ENCODE results near the gene GRPEL1.

DNA sequence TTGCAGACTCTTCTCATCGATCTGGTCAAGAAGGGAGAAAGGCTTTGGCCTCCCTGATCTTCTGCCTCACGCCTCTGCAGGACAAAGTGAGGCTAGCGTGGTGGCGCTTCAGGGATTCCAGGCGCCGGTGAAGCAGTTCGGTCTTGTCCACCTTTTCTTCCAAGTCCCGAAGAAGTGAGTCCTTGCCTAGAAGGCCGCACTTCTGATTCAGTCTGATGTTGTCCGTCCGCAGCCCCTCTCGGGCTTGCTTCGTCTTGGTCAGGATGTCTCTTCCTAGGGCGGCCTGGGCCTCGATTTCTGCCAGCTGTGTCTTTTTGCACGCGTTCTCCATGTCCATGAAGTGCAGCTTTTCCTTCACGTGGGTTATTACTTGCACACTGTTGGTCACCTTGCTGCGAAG is 26.6 kb downstream of the GRPEL1 start:
- TF ChIP-seq, protein P1, sequence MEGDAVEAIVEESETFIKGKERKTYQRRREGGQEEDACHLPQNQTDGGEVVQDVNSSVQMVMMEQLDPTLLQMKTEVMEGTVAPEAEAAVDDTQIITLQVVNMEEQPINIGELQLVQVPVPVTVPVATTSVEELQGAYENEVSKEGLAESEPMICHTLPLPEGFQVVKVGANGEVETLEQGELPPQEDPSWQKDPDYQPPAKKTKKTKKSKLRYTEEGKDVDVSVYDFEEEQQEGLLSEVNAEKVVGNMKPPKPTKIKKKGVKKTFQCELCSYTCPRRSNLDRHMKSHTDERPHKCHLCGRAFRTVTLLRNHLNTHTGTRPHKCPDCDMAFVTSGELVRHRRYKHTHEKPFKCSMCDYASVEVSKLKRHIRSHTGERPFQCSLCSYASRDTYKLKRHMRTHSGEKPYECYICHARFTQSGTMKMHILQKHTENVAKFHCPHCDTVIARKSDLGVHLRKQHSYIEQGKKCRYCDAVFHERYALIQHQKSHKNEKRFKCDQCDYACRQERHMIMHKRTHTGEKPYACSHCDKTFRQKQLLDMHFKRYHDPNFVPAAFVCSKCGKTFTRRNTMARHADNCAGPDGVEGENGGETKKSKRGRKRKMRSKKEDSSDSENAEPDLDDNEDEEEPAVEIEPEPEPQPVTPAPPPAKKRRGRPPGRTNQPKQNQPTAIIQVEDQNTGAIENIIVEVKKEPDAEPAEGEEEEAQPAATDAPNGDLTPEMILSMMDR (IDR thresholded peaks at IDR 0.05), result no peak
- no peak for TF ChIP-seq POLR2A (IDR thresholded peaks at IDR 0.05)
